HFFc6 (cell line): ENCODE measurements around the gene PITRM1. TPM values are rescaled to one million over a fixed set of nuclear protein-coding genes. Genes with fewer than 3 reads are reported as not detected.

ENCODE experiments used
- DNase-seq: peaks from one replicate; pipeline ENCODE4 v3.0.0-alpha.2; 2018
- H3K27ac Mint-ChIP-seq: 2 replicates; pipeline ENCODE4 v1.8.0; 2020; ENCODE audit warnings: mild to moderate bottlenecking, mixed read lengths
- H3K27me3 Mint-ChIP-seq: 2 replicates; pipeline ENCODE4 v1.8.0; 2021; ENCODE audit warnings: mild to moderate bottlenecking, moderate library complexity, mixed read lengths; ENCODE audit not compliant: insufficient read depth
- H3K36me3 Mint-ChIP-seq: 2 replicates; pipeline ENCODE4 v1.8.0; 2021; ENCODE audit warnings: low read depth, mixed read lengths
- H3K4me1 Mint-ChIP-seq: 2 replicates; pipeline ENCODE4 v1.8.0; 2020; ENCODE audit warnings: low read depth, mixed read lengths
- H3K4me3 Mint-ChIP-seq: 2 replicates; pipeline ENCODE4 v1.8.0; 2020; ENCODE audit warnings: mild to moderate bottlenecking, moderate library complexity, mixed read lengths
- H3K9me3 Mint-ChIP-seq: 2 replicates; pipeline ENCODE4 v1.8.0; 2020; ENCODE audit warnings: mild to moderate bottlenecking, mixed read lengths
- CTCF ChIP-seq: fragments of 200-600 bp; sonication (generic); IDR thresholded peaks from 2 replicates; pipeline ENCODE4 v1.5.0; 2021; ENCODE audit warnings: antibody characterized with exemption, mild to moderate bottlenecking
- total RNA-seq, 6 experiments: library from RNA; stranded (reverse); fragmentation: NEBNext Ultra II Directional; extraction: Animal tissue kit (Norgen Biotek cat#: 25700); gene quantifications; 2 replicates in 1 of 6; 3 replicates in 5 of 6; pipeline ENCODE4 v1.2.3, GENCODE V29; 2021

Gene PITRM1
- total RNA-seq, 6 experiments from 2014 or later = 106 to 124 (median 112) TPM

- TF ChIP-seq CTCF = no peak
- Mint-ChIP-seq H3K36me3 (peaks cover 32% of the 10 kb centered on the region; the same call in 1 of the 2 replicates), H3K9me3 (no peaks in the 10 kb centered on the region), H3K27ac (no peak overlapping the region), H3K4me1 (no peaks in the 10 kb centered on the region), H3K27me3 (0 out of 2 replicates have a peak, but pooled peaks cover 5% of the 10 kb centered on the region), H3K4me3 (no peak overlapping the region)
- DNase-seq = no peak
Observed at GRCh38 chr10:3147117-3147820, 25.3 kb downstream of the PITRM1 start.

GRCh38 chr10:3146289-3146688, 26.3 kb downstream of the PITRM1 start:
- H3K9me3 Mint-ChIP-seq = no peaks in the 10 kb centered on the region
- DNase-seq = no peak
- H3K4me1 Mint-ChIP-seq = peaks cover 3% of the 10 kb centered on the region
- no peak overlapping the region for H3K4me3 Mint-ChIP-seq
- H3K36me3 Mint-ChIP-seq = peaks cover 38% of the 10 kb centered on the region
- no peak overlapping the region for H3K27ac Mint-ChIP-seq
- H3K27me3 Mint-ChIP-seq = peaks cover 5% of the 10 kb centered on the region; the same call in 1 of the 2 replicates
- TF ChIP-seq CTCF = no peak

- Mint-ChIP-seq H3K27ac (no peak overlapping the region), H3K9me3 (no peaks in the 10 kb centered on the region), H3K27me3 (peaks cover 5% of the 10 kb centered on the region; the same call in 1 of the 2 replicates), H3K4me1 (peaks cover 7% of the 10 kb centered on the region), H3K4me3 (no peak overlapping the region), H3K36me3 (peaks cover 46% of the 10 kb centered on the region)
- no peak for DNase-seq
- no peak for TF ChIP-seq CTCF
Observed at GRCh38 chr10:3145366-3145765, 27.2 kb downstream of the PITRM1 start.

GRCh38 chr10:3143791-3144434, 28.7 kb downstream of the PITRM1 start:
- Mint-ChIP-seq H3K27ac (no peak overlapping the region), H3K4me1 (peaks cover 7% of the 10 kb centered on the region), H3K36me3 (peaks cover 58% of the 10 kb centered on the region), H3K4me3 (no peak overlapping the region), H3K9me3 (no peaks in the 10 kb centered on the region), H3K27me3 (peaks cover 5% of the 10 kb centered on the region)
- TF ChIP-seq CTCF = no peak
- DNase-seq = no peak

- Mint-ChIP-seq H3K9me3 (no peaks in the 10 kb centered on the region), H3K27ac (no peak overlapping the region; the same call in 1 of the 2 replicates), H3K27me3 (peaks cover 5% of the 10 kb centered on the region), H3K4me1 (peaks cover 7% of the 10 kb centered on the region), H3K36me3 (peaks cover 59% of the 10 kb centered on the region), H3K4me3 (no peak overlapping the region)
- TF ChIP-seq CTCF = no peak
- no peak for DNase-seq
Observed at GRCh38 chr10:3143366-3143765, 29.2 kb downstream of the PITRM1 start.
